ENCODE results near the gene IL24.

Gene IL24

DNA sequence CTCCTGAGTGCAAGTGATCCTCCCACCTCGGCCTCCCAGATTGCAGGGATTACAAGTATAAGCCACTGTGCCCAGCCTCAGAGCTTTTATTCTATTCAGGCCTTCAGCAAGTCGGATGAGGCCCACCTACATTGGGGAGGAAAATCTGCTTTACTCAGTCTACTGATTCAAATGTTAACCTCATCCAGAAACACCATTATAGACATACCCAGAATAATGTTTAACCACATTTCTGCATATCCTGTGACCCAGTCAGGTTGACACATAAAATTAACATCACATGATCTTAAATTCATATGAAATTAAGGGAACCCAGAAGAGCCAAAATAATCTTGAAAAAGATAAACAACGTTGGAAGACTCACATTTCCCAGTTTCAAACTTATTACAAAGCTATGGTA is 16.9 kb upstream of the IL24 start:
- DNase-seq (ENCODE audit: low spot score): no peak

DNA sequence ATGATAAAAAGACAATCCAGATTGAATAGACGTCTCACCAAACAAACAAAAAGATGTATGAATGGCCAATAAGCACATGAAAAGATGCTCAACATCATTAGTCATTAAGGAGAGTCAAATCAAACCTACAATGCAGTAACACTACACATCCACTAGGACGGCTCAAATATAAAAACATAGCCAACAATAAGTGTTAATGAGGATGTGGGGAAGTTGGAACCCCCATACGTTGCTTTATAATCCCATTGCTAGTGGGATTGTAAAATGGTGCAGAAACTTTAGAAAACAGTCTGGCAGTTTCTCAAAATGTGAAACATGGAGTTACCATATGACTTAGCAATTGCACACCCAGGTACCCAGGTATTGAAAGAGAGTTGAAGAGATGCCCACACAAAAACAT is 14.7 kb upstream of the IL24 start:
- DNase-seq (ENCODE audit: low spot score): no peak

DNA sequence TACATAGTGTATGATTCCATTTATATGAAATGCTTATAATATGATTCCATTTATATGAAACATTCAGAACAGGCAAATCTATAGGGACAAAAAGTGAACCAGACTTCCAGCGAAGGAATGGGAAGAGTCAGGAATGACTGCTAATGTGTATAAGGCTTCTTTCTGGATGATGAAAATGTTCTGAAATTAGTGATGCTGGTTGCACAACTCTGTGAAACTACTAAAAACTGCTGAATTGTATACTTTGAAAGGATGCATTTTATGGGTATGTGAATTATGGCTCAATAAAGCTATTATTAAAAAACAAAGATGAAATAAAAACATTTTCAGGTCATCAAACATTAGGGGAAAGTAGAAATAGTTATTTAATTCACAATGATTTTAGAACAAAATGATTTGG is 14.1 kb upstream of the IL24 start:
- no peak for DNase-seq (ENCODE audit: low spot score)

GRCh38 chr1:206883876-206884275 is 13.4 kb upstream of the IL24 start:
- no peak for DNase-seq (ENCODE audit: low spot score)

GRCh38 chr1:206885341-206886060 is 11.7 kb upstream of the IL24 start:
- no peak for DNase-seq (ENCODE audit: low spot score)

- no peak for DNase-seq (ENCODE audit: low spot score)
These were observed 10.4 kb upstream of the IL24 start for GRCh38 chr1:206886831-206887230.

DNA sequence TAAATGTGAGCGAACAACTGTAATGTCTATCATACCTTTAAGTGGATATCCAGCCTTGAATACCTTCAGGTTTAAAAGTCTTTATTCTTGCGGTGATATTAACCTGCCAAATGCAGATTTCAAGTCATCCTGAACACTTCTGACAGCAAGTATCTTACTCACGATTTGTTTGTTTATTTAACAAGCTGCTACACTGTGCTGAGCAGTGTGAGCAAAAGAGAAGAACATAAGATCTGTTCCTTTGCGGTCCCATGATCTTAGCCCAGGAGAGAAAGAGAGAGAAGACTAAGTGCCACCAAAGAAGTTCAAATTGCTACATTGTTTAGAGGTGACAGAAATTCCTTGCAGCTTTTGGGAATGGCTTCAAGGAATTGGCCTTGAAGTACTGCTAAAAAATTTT is 9.5 kb upstream of the IL24 start:
- no peak for DNase-seq (ENCODE audit: low spot score)

GRCh38 chr1:206890125-206891060 is 6.8 kb upstream of the IL24 start:
- no peak for DNase-seq (ENCODE audit: low spot score)

DNA sequence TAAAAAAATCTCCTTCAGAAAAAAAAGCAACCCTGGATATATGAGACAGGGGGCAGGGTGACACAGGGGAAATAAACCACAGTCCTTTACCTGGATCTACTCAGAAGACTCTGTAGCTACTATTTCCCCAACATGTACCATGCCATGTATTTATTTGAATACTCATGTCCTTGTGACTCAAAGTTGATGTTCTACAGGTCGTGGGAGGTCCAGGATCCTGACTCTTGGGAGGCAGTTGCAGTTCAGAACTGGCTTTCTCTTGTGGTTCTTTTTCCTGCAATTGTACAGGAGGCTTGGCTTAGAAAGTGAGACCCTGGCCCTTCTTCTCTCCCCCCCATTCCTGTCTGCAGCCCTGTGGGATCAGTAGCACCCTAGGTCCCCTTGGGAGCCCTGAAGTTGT is 5.8 kb upstream of the IL24 start:
- no peak for DNase-seq (ENCODE audit: low spot score)

DNA sequence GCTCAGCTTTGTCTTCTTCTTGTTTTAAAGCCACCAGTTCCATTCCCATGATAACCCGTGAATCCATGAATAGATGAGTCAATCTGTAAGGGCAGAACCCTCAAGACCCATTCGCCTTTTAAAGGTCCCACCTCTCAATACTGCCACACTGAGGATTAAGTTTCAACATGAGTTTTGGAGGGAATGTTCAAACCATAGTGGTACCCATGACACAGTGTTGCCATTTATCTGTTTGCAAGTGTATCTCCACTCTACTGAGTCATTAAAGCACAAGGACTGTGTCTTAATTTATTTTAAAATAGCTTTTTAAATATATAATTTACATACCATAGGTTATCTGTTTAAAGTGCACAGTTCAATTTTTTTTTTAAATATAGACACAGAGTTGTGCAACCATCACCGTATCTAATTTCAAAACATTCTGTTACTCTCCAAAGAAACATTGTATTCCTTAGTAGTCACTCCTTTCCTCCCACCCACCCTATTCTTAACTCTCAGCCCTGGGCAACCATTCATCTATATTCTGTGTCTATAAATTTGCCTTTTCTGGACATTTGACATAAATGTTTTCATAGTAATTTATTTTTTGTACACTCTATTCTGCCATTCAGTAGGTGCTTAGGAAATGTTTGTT is 4.8 kb upstream of the IL24 start:
- DNase-seq (ENCODE audit: low spot score): no peak

GRCh38 chr1:206893380-206893779 is 3.9 kb upstream of the IL24 start:
- no peak for DNase-seq (ENCODE audit: low spot score)

- no peak for DNase-seq (ENCODE audit: low spot score)
These were observed 1.9 kb upstream of the IL24 start for GRCh38 chr1:206895325-206895724.

DNA sequence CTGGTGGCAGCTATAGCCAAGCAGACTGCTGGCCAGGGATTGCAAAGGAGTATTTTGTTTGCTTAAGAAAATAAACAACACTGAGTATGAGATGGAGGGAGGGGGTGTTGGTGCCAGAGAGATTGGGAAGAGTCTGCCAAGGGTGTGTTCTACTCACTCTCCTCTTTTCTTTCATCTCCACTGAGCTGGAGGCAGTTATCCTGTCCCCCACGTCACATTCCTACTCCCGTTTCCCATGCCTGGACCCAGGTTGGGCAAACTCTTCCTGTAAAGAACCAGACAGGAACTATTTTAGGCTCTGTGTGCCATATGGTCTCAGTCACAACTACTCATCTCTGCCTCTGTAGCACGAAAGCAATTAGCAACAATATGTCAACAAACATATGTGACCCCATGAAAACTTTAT is 1.4 kb upstream of the IL24 start:
- DNase-seq (ENCODE audit: low spot score): peak; percentile 23

- no peak for DNase-seq (ENCODE audit: low spot score)
These were observed 982 bp upstream of the IL24 start for GRCh38 chr1:206896261-206896660.

DNA sequence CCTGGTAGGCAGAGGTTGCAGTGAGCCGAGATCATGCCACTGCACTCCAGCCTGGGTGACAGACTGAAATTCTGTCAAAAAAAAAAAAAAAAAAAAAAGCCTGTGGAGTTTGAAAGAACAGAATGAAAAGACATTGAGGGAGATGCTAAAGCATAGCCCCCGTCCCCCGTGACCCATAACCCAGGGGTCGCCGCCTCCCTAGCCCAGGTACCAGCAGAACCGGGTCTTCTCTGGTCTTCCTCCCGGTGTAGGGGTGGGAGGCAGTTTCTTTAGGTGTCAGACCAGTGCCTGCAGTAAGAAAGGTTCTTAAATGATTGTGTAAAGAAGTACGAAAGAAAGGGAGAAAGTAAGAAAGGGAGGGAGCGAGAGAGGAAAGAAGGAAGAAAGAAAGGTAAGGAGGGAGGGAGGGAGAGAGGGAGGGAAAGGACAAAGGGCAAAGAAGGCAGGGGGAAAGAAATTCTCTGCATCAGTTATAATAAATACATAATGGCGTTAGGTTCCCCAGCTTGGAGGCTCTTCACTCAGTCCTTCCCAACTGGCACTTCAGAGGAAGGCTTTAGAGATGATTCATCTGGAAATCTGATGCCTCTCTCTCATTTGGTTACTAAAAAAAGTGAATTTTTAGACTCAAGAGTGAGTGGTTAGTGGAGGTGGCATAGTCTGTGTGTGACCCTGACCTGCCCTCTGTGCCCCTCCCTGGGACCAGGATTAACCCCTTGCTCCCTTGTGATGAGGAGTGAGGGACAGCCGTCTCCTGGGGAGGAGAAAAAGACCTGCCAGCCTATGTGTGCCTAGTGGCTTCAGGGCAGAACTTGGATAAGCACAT is 1.1 kb downstream of the IL24 start:
- no peak for DNase-seq (ENCODE audit: low spot score)

GRCh38 chr1:206898915-206899431 is 1.7 kb downstream of the IL24 start:
- no peak for DNase-seq (ENCODE audit: low spot score)

GRCh38 chr1:206899717-206900116 is 2.5 kb downstream of the IL24 start:
- DNase-seq (ENCODE audit: low spot score): no peak

- no peak for DNase-seq (ENCODE audit: low spot score)
These were observed 2.9 kb downstream of the IL24 start for GRCh38 chr1:206900149-206900548.

DNA sequence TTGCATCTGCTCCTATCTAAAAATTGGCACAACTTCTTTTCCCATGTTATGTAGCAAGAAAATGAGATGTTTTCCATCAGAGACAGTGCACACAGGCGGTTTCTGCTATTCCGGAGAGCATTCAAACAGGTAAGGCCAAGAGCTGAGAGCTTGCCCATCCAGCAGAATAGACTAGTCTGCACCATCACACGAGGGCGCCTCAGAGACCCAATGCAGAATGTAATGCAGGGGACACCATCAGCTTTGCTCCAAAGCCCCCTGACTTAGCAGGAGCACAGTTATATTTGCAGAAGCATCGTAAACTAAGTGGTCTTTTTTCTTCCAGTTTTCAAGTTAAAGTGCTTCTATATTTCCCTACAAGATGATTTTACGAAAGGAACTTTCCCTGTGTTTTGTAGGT is 4.7 kb downstream of the IL24 start:
- no peak for DNase-seq (ENCODE audit: low spot score)

GRCh38 chr1:206902702-206903101 is 5.5 kb downstream of the IL24 start:
- DNase-seq (ENCODE audit: low spot score): no peak

GRCh38 chr1:206903687-206904086 is 6.4 kb downstream of the IL24 start:
- no peak for DNase-seq (ENCODE audit: low spot score)

Data from Ammon's horn (tissue), 1 donor.